GM12874 (cell line): ENCODE data around the gene N4BP3.

Experiments
- TF ChIP-seq, protein P1 (sequence below): IDR thresholded peaks from 2 replicates; pipeline ENCODE4 v1.5.1; 2011; ENCODE audit warnings: low read depth, mild to moderate bottlenecking, control low read depth, low read length, moderate library complexity; ENCODE audit not compliant: insufficient read depth

The N4BP3 gene

GRCh38 chr5:178163772-178164735 lies 50.7 kb downstream of the N4BP3 start:
- TF ChIP-seq, protein P1, sequence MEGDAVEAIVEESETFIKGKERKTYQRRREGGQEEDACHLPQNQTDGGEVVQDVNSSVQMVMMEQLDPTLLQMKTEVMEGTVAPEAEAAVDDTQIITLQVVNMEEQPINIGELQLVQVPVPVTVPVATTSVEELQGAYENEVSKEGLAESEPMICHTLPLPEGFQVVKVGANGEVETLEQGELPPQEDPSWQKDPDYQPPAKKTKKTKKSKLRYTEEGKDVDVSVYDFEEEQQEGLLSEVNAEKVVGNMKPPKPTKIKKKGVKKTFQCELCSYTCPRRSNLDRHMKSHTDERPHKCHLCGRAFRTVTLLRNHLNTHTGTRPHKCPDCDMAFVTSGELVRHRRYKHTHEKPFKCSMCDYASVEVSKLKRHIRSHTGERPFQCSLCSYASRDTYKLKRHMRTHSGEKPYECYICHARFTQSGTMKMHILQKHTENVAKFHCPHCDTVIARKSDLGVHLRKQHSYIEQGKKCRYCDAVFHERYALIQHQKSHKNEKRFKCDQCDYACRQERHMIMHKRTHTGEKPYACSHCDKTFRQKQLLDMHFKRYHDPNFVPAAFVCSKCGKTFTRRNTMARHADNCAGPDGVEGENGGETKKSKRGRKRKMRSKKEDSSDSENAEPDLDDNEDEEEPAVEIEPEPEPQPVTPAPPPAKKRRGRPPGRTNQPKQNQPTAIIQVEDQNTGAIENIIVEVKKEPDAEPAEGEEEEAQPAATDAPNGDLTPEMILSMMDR, result peak; percentile 98

DNA sequence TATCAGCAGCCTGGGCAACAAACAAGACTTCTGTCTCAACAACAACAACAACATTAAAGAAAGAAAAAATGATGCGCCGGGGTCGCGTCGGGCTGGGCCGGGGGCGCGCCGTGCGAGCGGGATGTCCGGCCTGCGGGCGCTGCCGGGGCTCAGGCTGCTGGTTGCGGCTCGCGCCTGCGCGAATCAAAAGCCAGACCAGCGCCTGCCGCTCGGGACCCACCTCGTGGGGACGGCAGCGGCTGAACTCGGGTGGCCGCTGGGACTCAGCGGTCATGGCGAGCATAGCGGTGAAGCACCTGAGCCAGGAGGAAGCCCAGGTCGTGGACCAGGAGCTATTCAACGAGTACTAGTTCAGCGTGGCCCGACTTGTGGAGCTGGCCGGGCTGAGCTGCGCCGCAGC lies 52.2 kb downstream of the N4BP3 start:
- TF ChIP-seq, protein P1, result no peak

GRCh38 chr5:178170455-178170854 lies 57.1 kb downstream of the N4BP3 start:
- TF ChIP-seq, protein P1, result no peak

GRCh38 chr5:178174456-178174855 lies 61.1 kb downstream of the N4BP3 start:
- TF ChIP-seq, protein P1, result no peak
